Measurements from ENCODE around the gene LTB4R. TPM values are rescaled to one million over a fixed set of nuclear protein-coding genes. Genes with fewer than 3 reads are reported as not detected.

The LTB4R gene
- total and polyA plus RNA-seq, 9 of the 15 experiments (the other 6 are each of a cell fraction or from before 2014, with no cell fraction given), result 0.38 to 10.5 (median 2.8) TPM

DNA sequence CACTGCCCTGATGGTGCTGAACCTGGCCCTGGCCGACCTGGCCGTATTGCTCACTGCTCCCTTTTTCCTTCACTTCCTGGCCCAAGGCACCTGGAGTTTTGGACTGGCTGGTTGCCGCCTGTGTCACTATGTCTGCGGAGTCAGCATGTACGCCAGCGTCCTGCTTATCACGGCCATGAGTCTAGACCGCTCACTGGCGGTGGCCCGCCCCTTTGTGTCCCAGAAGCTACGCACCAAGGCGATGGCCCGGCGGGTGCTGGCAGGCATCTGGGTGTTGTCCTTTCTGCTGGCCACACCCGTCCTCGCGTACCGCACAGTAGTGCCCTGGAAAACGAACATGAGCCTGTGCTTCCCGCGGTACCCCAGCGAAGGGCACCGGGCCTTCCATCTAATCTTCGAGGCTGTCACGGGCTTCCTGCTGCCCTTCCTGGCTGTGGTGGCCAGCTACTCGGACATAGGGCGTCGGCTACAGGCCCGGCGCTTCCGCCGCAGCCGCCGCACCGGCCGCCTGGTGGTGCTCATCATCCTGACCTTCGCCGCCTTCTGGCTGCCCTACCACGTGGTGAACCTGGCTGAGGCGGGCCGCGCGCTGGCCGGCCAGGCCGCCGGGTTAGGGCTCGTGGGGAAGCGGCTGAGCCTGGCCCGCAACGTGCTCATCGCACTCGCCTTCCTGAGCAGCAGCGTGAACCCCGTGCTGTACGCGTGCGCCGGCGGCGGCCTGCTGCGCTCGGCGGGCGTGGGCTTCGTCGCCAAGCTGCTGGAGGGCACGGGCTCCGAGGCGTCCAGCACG, 4.7 kb downstream of the LTB4R start (continued):
- TF ChIP-seq RBBP5 (IDR thresholded peaks at IDR 0.05; ENCODE audit: borderline replicate concordance, insufficient read depth, low read length, poor library complexity, severe bottlenecking) (peak; percentile 53), ATF7 (IDR thresholded peaks at IDR 0.05) (0 out of 2 replicates have a peak, but pooled peaks have one; percentile 32), CREB1 (IDR thresholded peaks at IDR 0.05) (no peak), CREB1 (CRISPR knock-in tag; IDR thresholded peaks at IDR 0.05) (peak; percentile 71), ZKSCAN8 (CRISPR knock-in tag; IDR thresholded peaks at IDR 0.05) (0 out of 2 replicates have a peak, but pooled peaks have one; percentile 46), ETV5 (CRISPR knock-in tag; IDR thresholded peaks at IDR 0.05; ENCODE audit: low read depth) (peak; percentile 92), ZNF232 (CRISPR knock-in tag; IDR thresholded peaks at IDR 0.05) (peak; percentile 74; the same call in 1 of the 2 replicates), PURB (CRISPR knock-in tag; IDR thresholded peaks at IDR 0.05; ENCODE audit: low read depth) (no peak), RNF2 (IDR thresholded peaks at IDR 0.05) (peak; percentile 41; the same call in 1 of the 2 replicates), SMARCA4 (IDR thresholded peaks at IDR 0.05) (no peak), CBX1 (IDR thresholded peaks at IDR 0.05; ENCODE audit: low read depth) (0 out of 2 replicates have a peak, but pooled peaks have one; percentile 22), ZKSCAN1 (IDR thresholded peaks at IDR 0.05; ENCODE audit: low read depth, low read length) (no peak), MED1 (CRISPR knock-in tag; IDR thresholded peaks at IDR 0.05; ENCODE audit: borderline replicate concordance) (0 out of 2 replicates have a peak, but pooled peaks have one; percentile 68), KLF1 (tag; IDR thresholded peaks at IDR 0.05) (peak; percentile 50; the same call in 1 of the 2 replicates), ZNF121 (CRISPR knock-in tag; conservative IDR thresholded peaks at IDR 0.05) (no peak)
- TF ChIP-seq, protein P1, sequence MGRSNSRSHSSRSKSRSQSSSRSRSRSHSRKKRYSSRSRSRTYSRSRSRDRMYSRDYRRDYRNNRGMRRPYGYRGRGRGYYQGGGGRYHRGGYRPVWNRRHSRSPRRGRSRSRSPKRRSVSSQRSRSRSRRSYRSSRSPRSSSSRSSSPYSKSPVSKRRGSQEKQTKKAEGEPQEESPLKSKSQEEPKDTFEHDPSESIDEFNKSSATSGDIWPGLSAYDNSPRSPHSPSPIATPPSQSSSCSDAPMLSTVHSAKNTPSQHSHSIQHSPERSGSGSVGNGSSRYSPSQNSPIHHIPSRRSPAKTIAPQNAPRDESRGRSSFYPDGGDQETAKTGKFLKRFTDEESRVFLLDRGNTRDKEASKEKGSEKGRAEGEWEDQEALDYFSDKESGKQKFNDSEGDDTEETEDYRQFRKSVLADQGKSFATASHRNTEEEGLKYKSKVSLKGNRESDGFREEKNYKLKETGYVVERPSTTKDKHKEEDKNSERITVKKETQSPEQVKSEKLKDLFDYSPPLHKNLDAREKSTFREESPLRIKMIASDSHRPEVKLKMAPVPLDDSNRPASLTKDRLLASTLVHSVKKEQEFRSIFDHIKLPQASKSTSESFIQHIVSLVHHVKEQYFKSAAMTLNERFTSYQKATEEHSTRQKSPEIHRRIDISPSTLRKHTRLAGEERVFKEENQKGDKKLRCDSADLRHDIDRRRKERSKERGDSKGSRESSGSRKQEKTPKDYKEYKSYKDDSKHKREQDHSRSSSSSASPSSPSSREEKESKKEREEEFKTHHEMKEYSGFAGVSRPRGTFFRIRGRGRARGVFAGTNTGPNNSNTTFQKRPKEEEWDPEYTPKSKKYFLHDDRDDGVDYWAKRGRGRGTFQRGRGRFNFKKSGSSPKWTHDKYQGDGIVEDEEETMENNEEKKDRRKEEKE (IDR thresholded peaks at IDR 0.05; ENCODE audit: borderline replicate concordance in 1 of 2, control insufficient read depth in 1 of 2, low read depth in 2 of 2, low read length in 1 of 2), result no peak
- TF ChIP-seq, protein P2, sequence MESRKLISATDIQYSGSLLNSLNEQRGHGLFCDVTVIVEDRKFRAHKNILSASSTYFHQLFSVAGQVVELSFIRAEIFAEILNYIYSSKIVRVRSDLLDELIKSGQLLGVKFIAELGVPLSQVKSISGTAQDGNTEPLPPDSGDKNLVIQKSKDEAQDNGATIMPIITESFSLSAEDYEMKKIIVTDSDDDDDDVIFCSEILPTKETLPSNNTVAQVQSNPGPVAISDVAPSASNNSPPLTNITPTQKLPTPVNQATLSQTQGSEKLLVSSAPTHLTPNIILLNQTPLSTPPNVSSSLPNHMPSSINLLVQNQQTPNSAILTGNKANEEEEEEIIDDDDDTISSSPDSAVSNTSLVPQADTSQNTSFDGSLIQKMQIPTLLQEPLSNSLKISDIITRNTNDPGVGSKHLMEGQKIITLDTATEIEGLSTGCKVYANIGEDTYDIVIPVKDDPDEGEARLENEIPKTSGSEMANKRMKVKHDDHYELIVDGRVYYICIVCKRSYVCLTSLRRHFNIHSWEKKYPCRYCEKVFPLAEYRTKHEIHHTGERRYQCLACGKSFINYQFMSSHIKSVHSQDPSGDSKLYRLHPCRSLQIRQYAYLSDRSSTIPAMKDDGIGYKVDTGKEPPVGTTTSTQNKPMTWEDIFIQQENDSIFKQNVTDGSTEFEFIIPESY (CRISPR knock-in tag; IDR thresholded peaks at IDR 0.05), result peak; percentile 99
- TF ChIP-seq, protein P3, sequence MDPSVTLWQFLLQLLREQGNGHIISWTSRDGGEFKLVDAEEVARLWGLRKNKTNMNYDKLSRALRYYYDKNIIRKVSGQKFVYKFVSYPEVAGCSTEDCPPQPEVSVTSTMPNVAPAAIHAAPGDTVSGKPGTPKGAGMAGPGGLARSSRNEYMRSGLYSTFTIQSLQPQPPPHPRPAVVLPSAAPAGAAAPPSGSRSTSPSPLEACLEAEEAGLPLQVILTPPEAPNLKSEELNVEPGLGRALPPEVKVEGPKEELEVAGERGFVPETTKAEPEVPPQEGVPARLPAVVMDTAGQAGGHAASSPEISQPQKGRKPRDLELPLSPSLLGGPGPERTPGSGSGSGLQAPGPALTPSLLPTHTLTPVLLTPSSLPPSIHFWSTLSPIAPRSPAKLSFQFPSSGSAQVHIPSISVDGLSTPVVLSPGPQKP (CRISPR knock-in tag; IDR thresholded peaks at IDR 0.05), result 0 out of 2 replicates have a peak, but pooled peaks have one; percentile 63
- TF ChIP-seq, protein P4, sequence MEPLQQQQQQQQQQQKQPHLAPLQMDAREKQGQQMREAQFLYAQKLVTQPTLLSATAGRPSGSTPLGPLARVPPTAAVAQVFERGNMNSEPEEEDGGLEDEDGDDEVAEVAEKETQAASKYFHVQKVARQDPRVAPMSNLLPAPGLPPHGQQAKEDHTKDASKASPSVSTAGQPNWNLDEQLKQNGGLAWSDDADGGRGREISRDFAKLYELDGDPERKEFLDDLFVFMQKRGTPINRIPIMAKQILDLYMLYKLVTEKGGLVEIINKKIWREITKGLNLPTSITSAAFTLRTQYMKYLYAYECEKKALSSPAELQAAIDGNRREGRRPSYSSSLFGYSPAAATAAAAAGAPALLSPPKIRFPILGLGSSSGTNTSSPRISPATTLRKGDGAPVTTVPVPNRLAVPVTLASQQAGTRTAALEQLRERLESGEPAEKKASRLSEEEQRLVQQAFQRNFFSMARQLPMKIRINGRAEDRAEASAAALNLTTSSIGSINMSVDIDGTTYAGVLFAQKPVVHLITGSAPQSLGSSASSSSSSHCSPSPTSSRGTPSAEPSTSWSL (CRISPR knock-in tag; IDR thresholded peaks at IDR 0.05; ENCODE audit: borderline replicate concordance), result no peak

Data from K562 (cell line).